Activated CD8-positive, alpha-beta T cell treated with anti-CD3 and anti-CD28 coated beads for 36 hours (primary cell): Measurements from ENCODE around the gene TPM4. TPM values are rescaled to one million over a fixed set of nuclear protein-coding genes. Genes with fewer than 3 reads are reported as not detected.
"Not testable (repeated sequence)": the region's sequence is repeated elsewhere in the genome, so short reads cannot be mapped to it uniquely, and the experiment has no call there.

Source experiments
- ATAC-seq: fragments of 200-7000 bp; cut with Tn5 transposase; one replicate; pipeline ENCODE4 v1.10.0; 2021; ENCODE audit warnings: mild to moderate bottlenecking, moderate library complexity
- CTCF ChIA-PET: fragments of 350-600 bp; sonication (Branson Sonifier 250); formaldehyde crosslinking; loops from one replicate; lab custom pipeline; 2021; ENCODE audit warnings: antibody characterized with exemption; lab: Charles Lee
- POLR2A ChIA-PET: fragments of 350-600 bp; sonication (Branson Sonifier 250); formaldehyde crosslinking; loops from one replicate; lab custom pipeline; 2021; ENCODE audit warnings: antibody characterized with exemption; lab: Charles Lee
- DNase-seq: peaks from one replicate; pipeline ENCODE4 v3.0.0-alpha.2; 2020
- H3K27ac Mint-ChIP-seq: one replicate; pipeline ENCODE4 v1.8.0; 2021; ENCODE audit warnings: mild to moderate bottlenecking, mixed read lengths
- H3K27me3 Mint-ChIP-seq: one replicate; pipeline ENCODE4 v1.8.0; 2021; ENCODE audit warnings: mixed read lengths
- H3K36me3 Mint-ChIP-seq: one replicate; pipeline ENCODE4 v1.8.0; 2021; ENCODE audit warnings: low read depth, mixed read lengths
- H3K4me1 Mint-ChIP-seq: one replicate; pipeline ENCODE4 v1.8.0; 2021; ENCODE audit warnings: low read depth, mixed read lengths
- H3K4me3 Mint-ChIP-seq: one replicate; pipeline ENCODE4 v1.8.0; 2021; ENCODE audit warnings: mild to moderate bottlenecking, moderate library complexity, mixed read lengths
- H3K9me3 Mint-ChIP-seq: one replicate; pipeline ENCODE4 v1.8.0; 2021; ENCODE audit warnings: mixed read lengths
- intact Hi-C: fragments of 100-400 bp; cut with micrococcal nuclease; formaldehyde crosslinking; loops from one replicate; pipeline ENCODE4 v1.10.0; 2022
- total RNA-seq, 2 experiments: library from RNA; stranded (reverse); gene quantifications; one replicate each; pipeline ENCODE4 v1.2.3, GENCODE V29; 2021
- TF ChIP-seq, protein P1 (sequence below): fragments of 200-600 bp; IDR thresholded peaks from one replicate; pipeline ENCODE4 v1.8.0; 2022; ENCODE audit warnings: antibody characterized with exemption, mild to moderate bottlenecking

TPM4 gene
- total RNA-seq, 2 experiments from 2014 or later: 230 to 232 TPM

DNA sequence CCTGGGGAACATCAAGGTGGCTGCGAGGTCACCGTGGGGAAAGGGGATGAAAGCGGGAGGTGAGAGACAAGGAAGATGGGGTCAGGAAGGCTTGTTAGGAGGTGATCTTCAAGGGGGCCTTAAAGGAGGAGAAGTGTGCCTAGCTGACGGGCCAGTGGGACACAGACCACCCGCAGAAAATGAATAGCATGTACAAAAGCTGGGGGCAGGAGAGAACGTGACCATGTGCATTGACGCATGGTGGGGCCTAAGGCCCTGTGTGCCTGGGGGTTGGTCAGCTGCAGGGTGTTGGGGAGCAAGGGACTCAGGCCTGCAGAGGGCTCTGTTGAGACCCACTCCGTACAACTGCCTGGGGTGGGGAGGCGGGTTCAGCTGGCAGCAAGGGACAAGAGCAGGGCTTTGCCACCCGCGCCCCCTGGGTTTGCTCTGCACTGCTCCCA, 41.3 kb downstream of the TPM4 start:
- Mint-ChIP-seq H3K36me3 (peaks cover 58% of the 10 kb centered on the region), H3K9me3 (no peaks in the 10 kb centered on the region)
- intact Hi-C loops: no loop called here

DNA sequence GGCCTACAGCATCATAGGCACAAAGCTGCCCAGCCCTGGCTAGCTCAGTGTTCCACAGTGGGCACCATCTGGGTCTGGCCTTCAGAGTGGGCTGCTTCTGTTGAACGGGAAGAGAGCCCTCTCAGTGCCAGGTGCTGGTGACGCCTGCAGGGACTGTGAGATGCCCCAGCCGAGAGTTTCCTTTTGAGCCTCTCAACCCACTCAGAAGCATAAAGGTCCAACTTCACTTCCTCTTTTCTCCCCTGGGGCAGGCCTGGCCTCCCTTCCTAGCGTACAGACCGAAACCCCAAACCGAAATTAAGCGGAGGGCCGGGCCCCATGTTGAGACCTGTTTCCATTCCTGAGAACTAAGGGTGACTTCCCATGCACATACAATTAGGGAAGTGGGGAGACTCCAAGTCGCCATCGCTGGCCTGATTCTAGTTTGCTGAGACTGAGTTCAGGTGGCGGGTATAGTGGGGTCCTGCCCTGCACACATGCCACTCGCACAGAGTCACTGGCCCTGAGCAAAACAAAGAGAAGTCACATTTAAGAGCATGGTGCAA, 42.3 kb downstream of the TPM4 start:
- Mint-ChIP-seq H3K4me1 (peaks cover 56% of the 10 kb centered on the region), H3K27me3 (no peaks in the 10 kb centered on the region), H3K27ac (peak overlapping the region; percentile 93), H3K4me3 (peak overlapping the region; percentile 32), H3K36me3 (peaks cover 54% of the 10 kb centered on the region), H3K9me3 (no peaks in the 10 kb centered on the region)
- TF ChIP-seq, protein P1, sequence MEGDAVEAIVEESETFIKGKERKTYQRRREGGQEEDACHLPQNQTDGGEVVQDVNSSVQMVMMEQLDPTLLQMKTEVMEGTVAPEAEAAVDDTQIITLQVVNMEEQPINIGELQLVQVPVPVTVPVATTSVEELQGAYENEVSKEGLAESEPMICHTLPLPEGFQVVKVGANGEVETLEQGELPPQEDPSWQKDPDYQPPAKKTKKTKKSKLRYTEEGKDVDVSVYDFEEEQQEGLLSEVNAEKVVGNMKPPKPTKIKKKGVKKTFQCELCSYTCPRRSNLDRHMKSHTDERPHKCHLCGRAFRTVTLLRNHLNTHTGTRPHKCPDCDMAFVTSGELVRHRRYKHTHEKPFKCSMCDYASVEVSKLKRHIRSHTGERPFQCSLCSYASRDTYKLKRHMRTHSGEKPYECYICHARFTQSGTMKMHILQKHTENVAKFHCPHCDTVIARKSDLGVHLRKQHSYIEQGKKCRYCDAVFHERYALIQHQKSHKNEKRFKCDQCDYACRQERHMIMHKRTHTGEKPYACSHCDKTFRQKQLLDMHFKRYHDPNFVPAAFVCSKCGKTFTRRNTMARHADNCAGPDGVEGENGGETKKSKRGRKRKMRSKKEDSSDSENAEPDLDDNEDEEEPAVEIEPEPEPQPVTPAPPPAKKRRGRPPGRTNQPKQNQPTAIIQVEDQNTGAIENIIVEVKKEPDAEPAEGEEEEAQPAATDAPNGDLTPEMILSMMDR: peak; percentile 14
- ChIA-PET POLR2A (interaction anchor here (0.7 to 2.1 kb wide), 8 partner anchors 8 to 66 kb away, joined by 3 to 8 read pairs (median 3); partner anchors contain the start of genes FAM32A and HSH2D), CTCF (interaction anchor here (1.0 to 2.6 kb wide), 4 partner anchors 32 to 77 kb away, joined by 3 to 9 read pairs (median 5); no protein-coding TSS in a partner anchor)
- intact Hi-C loops: no loop called here
- peak; percentile 75 for ATAC-seq
- DNase-seq: peak; percentile 70

More for the DNA sequence above, 41.3 kb downstream of the TPM4 start:
- ChIA-PET POLR2A (interaction anchor here (0.8 to 1.6 kb wide), 2 partner anchors 9 to 18 kb away, joined by 3 read pairs; no protein-coding TSS in a partner anchor), CTCF (interaction anchor here (1.0 to 2.6 kb wide), 5 partner anchors 31 to 76 kb away, joined by 3 to 9 read pairs (median 4); no protein-coding TSS in a partner anchor)
- peak overlapping the region; percentile 93 for H3K27ac Mint-ChIP-seq
- DNase-seq: no peak
- no peaks in the 10 kb centered on the region for H3K27me3 Mint-ChIP-seq
- peaks cover 63% of the 10 kb centered on the region for H3K4me1 Mint-ChIP-seq
- no peak overlapping the region for H3K4me3 Mint-ChIP-seq
- no peak for ATAC-seq
- TF ChIP-seq, protein P1: no peak

DNA sequence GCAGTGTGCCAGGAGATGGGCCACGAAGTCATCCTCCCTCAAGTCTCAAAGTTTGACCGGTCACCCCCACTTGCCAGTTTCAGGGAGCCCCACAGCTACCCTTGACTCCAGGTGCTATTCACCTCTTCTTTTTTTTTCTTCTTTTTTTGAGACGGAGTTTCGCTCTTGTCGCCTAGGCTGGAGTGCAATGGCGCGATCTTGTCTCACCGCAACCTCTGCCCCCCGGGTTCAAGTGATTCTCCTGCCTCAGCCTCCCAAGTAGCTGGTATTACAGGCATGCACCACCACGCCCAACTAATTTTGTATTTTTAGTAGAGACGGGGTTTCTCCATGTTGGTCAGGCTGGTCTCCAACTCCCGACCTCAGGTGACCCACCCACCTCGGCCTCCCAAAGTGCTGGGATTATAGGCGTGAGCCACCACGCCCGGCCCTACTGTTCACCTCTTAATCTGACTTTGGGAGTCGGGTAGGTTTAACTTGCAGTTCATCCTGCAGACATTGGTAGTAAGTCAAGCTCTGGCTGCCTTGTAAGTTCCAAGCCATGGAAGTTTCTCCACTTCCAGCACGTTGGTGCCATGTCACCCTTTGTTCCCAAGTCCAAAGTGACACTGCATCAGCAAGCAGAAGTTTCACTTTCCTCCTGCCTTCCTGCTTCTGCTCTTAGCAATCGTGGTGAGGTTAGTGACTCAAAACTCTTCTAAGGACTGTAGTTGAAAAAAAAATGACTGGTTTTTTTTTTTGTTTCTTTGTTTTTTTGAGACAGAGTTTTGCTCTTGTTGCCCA, 43.0 kb downstream of the TPM4 start:
- ATAC-seq: peak; percentile 49
- Mint-ChIP-seq H3K27ac (peak overlapping the region; percentile 93), H3K36me3 (peaks cover 52% of the 10 kb centered on the region), H3K4me1 (peaks cover 51% of the 10 kb centered on the region), H3K4me3 (peak overlapping the region; percentile 32)
- ChIA-PET CTCF (interaction anchor here (0.8 to 2.6 kb wide), 2 partner anchors 57 to 78 kb away, joined by 3 to 9 read pairs; no protein-coding TSS in a partner anchor), POLR2A (interaction anchor here (0.6 to 2.1 kb wide), 10 partner anchors 9 to 976 kb away, joined by 3 to 8 read pairs (median 3); partner anchors contain the start of genes FAM32A and HSH2D)
- TF ChIP-seq, protein P1: peak; percentile 5
- intact Hi-C loops, H3K27me3 Mint-ChIP-seq, H3K9me3 Mint-ChIP-seq: not testable (repeated sequence)
- DNase-seq: peak; percentile 51

DNA sequence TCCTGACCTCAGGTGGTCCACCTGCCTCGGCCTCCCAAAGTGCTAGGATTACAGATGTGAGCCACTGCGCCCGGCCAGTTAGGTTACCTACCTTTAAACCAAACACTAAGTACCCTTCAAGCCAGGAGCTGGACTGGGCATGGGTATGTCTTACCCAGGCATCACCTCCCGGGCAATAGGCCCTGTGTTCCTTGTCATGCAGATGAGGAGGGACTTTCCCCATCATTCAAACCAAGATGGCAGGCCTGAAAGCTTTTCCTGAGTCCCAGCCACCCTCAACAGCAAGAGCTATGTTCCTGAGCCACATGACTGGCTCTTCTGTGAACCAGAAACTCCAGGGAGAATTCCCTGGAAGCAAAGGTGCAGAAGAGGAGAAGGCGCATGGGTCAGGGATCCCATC, 44.8 kb downstream of the TPM4 start:
- Mint-ChIP-seq H3K4me1 (peaks cover 34% of the 10 kb centered on the region), H3K27ac (no peak overlapping the region), H3K36me3 (peaks cover 52% of the 10 kb centered on the region), H3K4me3 (no peak overlapping the region), H3K9me3 (no peaks in the 10 kb centered on the region), H3K27me3 (no peaks in the 10 kb centered on the region)
- ChIA-PET CTCF (interaction anchor here (0.6 to 1.5 kb wide), 4 partner anchors 20 to 80 kb away, joined by 3 to 4 read pairs (median 4); partner anchors contain the start of gene HSH2D), POLR2A (interaction anchor here (0.8 to 1.2 kb wide), 3 partner anchors 34 to 494 kb away, joined by 3 to 4 read pairs (median 3); partner anchors contain the start of gene FAM32A)
- no peak for DNase-seq
- TF ChIP-seq, protein P1: no peak
- intact Hi-C loops: no loop called here
- ATAC-seq: no peak
